ENCODE data around the gene ZNF76. TPM values are rescaled to one million over a fixed set of nuclear protein-coding genes. Genes with fewer than 3 reads are reported as not detected.

ZNF76 gene
- total and polyA plus RNA-seq, 2 of the 13 experiments (the other 11 are each of a cell fraction or from before 2014, with no cell fraction given): 13.2 to 26.4 TPM

DNA sequence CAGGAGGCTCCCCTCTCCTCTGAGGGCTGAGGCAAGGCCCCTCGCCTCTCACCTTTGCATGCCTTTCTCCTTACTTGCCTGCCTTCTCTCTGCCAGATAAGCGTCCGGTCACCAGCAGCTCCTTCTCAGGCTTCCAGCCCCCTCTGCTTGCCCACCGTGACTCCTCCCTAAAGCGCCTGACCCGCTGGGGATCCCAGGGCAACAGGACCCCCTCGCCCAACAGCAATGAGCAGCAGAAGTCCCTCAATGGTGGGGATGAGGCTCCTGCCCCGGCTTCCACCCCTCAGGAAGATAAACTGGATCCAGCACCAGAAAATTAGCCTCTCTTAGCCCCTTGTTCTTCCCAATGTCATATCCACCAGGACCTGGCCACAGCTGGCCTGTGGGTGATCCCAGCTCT is 61.6 kb downstream of the ZNF76 start:
- Histone ChIP-seq H3K9me3 (ENCODE audit: low read length) (no peaks in the 10 kb centered on the region), H4K20me1 (ENCODE audit: insufficient read depth, low read length) (no peaks in the 10 kb centered on the region), H3K79me2 (ENCODE audit: insufficient read depth, low read length) (no peaks in the 10 kb centered on the region), H2AFZ (ENCODE audit: low read length) (no peak overlapping the region), H3K36me3 (replicated peaks in 1 of 2; ENCODE audit: control insufficient read depth in 1 of 2, insufficient read depth in 2 of 2, low read length in 2 of 2) (no peaks in the 10 kb centered on the region; a peak in 1 of 5 replicates), H3K27me3 (ENCODE audit: control insufficient read depth in 1 of 2, insufficient read depth in 2 of 2, low read length in 2 of 2) (no peaks in the 10 kb centered on the region), H3K4me3 (replicated peaks in 1 of 3; ENCODE audit: insufficient read depth in 1 of 3, low read depth in 2 of 3, low read length in 3 of 3) (no peak overlapping the region), H3K4me1 (ENCODE audit: insufficient read depth, low read length) (peaks cover 20% of the 10 kb centered on the region), H3K9ac (ENCODE audit: insufficient read depth, low read depth, low read length) (no peak overlapping the region), H3K27ac (ENCODE audit: extremely low read length, insufficient read depth, low read length) (no peak overlapping the region), H3K4me2 (ENCODE audit: low read depth, low read length) (no peak overlapping the region)
- TF ChIP-seq ZSCAN30 (CRISPR knock-in tag; IDR thresholded peaks at IDR 0.05) (no peak), NFYC (CRISPR knock-in tag; IDR thresholded peaks at IDR 0.05) (no peak), ZNF724P (CRISPR knock-in tag; IDR thresholded peaks at IDR 0.05; ENCODE audit: borderline replicate concordance) (no peak), PPARG (CRISPR knock-in tag; conservative IDR thresholded peaks at IDR 0.05) (no peak), EP300 (IDR thresholded peaks at IDR 0.05; ENCODE audit: low read depth in 2 of 2, low read length in 2 of 2) (no peak), EP300 (CRISPR knock-in tag; IDR thresholded peaks at IDR 0.05; ENCODE audit: borderline replicate concordance) (no peak), ZNF326 (CRISPR knock-in tag; IDR thresholded peaks at IDR 0.05; ENCODE audit: borderline replicate concordance) (no peak), ZNF850 (CRISPR knock-in tag; conservative IDR thresholded peaks at IDR 0.05) (no peak)
- in situ Hi-C loops (cut with HindIII; ENCODE audit: extremely low pct_ligation_motif_present, low pct_unique_long_range_greater_than_20kb): no loop called here
- intact Hi-C loops (cut with micrococcal nuclease; ENCODE audit: unreplicated experiment): no loop called here
- CTCF ChIA-PET (ENCODE audit: low intra/inter-chr PET ratio, low total read pairs): no interaction called here
- ATAC-seq (no peak), FAIRE-seq (no peak), DNase-seq (ENCODE audit: low spot score) (no peak)
- BruUV-seq (replicated peaks): no TSS peak
- POLR2A ChIA-PET: no interaction called here
- WGBS (ENCODE audit: low lambda C conversion rate): 88% methylated on average over 7 of the region's 8 CpGs

DNA sequence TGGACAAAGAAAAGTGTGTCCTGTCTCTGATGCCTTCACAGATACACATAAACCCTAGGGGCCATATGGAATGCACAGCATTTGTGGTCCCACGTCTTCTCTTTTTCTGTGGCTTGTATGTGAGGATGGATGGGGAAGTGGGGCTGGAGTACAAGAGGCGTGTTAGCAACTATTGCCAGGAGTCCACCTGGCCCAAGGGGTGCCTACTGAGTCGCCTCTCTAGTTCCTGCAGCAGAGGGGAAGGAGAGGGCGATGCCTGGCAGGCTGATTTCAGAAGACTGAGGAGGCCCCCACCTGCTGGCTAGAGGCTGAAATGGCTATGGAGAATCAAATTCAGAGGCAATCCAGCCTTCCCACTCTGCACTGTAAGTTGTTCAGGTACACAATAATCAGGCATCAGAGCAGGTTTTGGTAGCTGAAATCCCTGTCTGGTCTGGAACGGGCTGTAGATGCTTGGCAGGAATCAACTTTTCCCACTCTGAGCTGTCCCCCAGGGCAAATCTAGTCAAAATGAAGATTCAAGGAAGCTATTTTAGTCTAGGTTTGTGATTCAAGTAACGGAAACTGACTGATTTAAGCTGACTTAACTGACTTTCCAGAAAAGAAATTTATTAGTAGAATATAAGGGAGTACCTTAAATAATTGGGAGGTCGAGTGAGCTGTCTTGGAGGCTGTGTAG is 68.0 kb downstream of the ZNF76 start:
- H3K36me3 ChIP-seq (replicated peaks in 1 of 2; ENCODE audit: control insufficient read depth in 1 of 2, insufficient read depth in 2 of 2, low read length in 2 of 2): no peaks in the 10 kb centered on the region
- POLR2A ChIA-PET: interaction anchor here (1.1 to 1.4 kb wide), 6 partner anchors 8 to 108 kb away, joined by 3 to 9 read pairs (median 4); partner anchors contain the start of gene PPARD
- no peaks in the 10 kb centered on the region for H4K20me1 ChIP-seq (ENCODE audit: insufficient read depth, low read length)
- WGBS (ENCODE audit: low lambda C conversion rate): 21% methylated on average over 7 of the region's 7 CpGs
- FAIRE-seq: peak; percentile 88
- H2AFZ ChIP-seq (ENCODE audit: low read length): peak overlapping the region; percentile 29
- H3K79me2 ChIP-seq (ENCODE audit: insufficient read depth, low read length): no peaks in the 10 kb centered on the region
- peak overlapping the region; percentile 65 for H3K4me2 ChIP-seq (ENCODE audit: low read depth, low read length)
- H3K9ac ChIP-seq (ENCODE audit: insufficient read depth, low read depth, low read length): 0 out of 2 replicates have a peak overlapping the region, but pooled peaks have one; percentile 25
- in situ Hi-C loops (cut with HindIII; ENCODE audit: extremely low pct_ligation_motif_present, low pct_unique_long_range_greater_than_20kb) (no loop called here), intact Hi-C loops (cut with micrococcal nuclease; ENCODE audit: unreplicated experiment) (loop anchor here (1.0 kb wide), 1 partner anchor 30 kb away; the partner anchor contains the start of gene DEF6)
- no peaks in the 10 kb centered on the region for H3K27me3 ChIP-seq (ENCODE audit: control insufficient read depth in 1 of 2, insufficient read depth in 2 of 2, low read length in 2 of 2)
- peaks cover 45% of the 10 kb centered on the region for H3K4me1 ChIP-seq (ENCODE audit: insufficient read depth, low read length)
- ATAC-seq: peak; percentile 91
- no peaks in the 10 kb centered on the region for H3K9me3 ChIP-seq (ENCODE audit: low read length)
- CTCF ChIA-PET (ENCODE audit: low intra/inter-chr PET ratio, low total read pairs): interaction anchor here (1.5 to 4.4 kb wide), 2 partner anchors 30 to 33 kb away, joined by 18 to 35 read pairs; partner anchors contain the start of gene DEF6
- DNase-seq (ENCODE audit: low spot score): peak; percentile 71
- no peak overlapping the region for H3K4me3 ChIP-seq (replicated peaks in 1 of 3; ENCODE audit: insufficient read depth in 1 of 3, low read depth in 2 of 3, low read length in 3 of 3)
- no TSS peak for BruUV-seq (replicated peaks)
- no peak overlapping the region for H3K27ac ChIP-seq (ENCODE audit: extremely low read length, insufficient read depth, low read length)
- TF ChIP-seq ZNF260 (CRISPR knock-in tag; IDR thresholded peaks at IDR 0.05; ENCODE audit: borderline replicate concordance, low read depth): no peak
- TF ChIP-seq ZNF33A (CRISPR knock-in tag; IDR thresholded peaks at IDR 0.05; ENCODE audit: borderline replicate concordance): no peak
- TF ChIP-seq TEAD3 (CRISPR knock-in tag; optimal IDR thresholded peaks at IDR 0.05; ENCODE audit: borderline replicate concordance): peak; percentile 25
- no peak for TF ChIP-seq ZNF562 (CRISPR knock-in tag; IDR thresholded peaks at IDR 0.05; ENCODE audit: borderline replicate concordance)
- no peak for TF ChIP-seq HOXA5 (CRISPR knock-in tag; IDR thresholded peaks at IDR 0.05)
- no peak; the same call in 1 of the 2 replicates for TF ChIP-seq FOXA3 (CRISPR knock-in tag; IDR thresholded peaks at IDR 0.05)
- no peak for TF ChIP-seq ETS1 (CRISPR knock-in tag; IDR thresholded peaks at IDR 0.05)
- TF ChIP-seq ASH2L (IDR thresholded peaks at IDR 0.05; ENCODE audit: insufficient read length, low read depth, low read length): no peak
- no peak for TF ChIP-seq NR3C1 (CRISPR knock-in tag; IDR thresholded peaks at IDR 0.05)
